Stomach (tissue), 9 donors: ENCODE results near the gene GABRP. TPM values are rescaled to one million over a fixed set of nuclear protein-coding genes. Genes with fewer than 3 reads are reported as not detected.

Experiments
- DNase-seq, 2 donors: peaks; one replicate each; pipeline versions ENCODE4 v3.0.0 to v3.0.0-alpha.2; 2013 to 2019
- H3K27ac ChIP-seq, 5 donors: fragments of 200-600 bp in 4 of 5; sonication (generic) in 4 of 5; one replicate each; pipeline ENCODE4 v1.5.1; 2013 to 2019; ENCODE audit warnings: mild to moderate bottlenecking in 1 of 5, moderate library complexity in 1 of 5
- H3K27me3 ChIP-seq, 3 donors: fragments of 200-600 bp; sonication (generic); one replicate each; pipeline ENCODE4 v1.5.1; 2017 to 2019; ENCODE audit warnings: mixed run types in 1 of 3
- H3K36me3 ChIP-seq, 4 donors: fragments of 200-600 bp; sonication (generic); 1 replicate in 3 of 4; 2 replicates in 1 of 4; pipeline ENCODE4 v1.5.1; 2016 to 2019
- H3K4me1 ChIP-seq, 4 donors: fragments of 200-600 bp; sonication (generic); one replicate each; pipeline ENCODE4 v1.5.1; 2016 to 2019
- H3K4me3 ChIP-seq, 4 donors: fragments of 200-600 bp; sonication (generic) in 3 of 4; one replicate each; pipeline ENCODE4 v1.5.1; 2016 to 2019; ENCODE audit warnings: mild to moderate bottlenecking in 1 of 4
- H3K9me3 ChIP-seq, 4 donors: fragments of 200-600 bp; sonication (generic); one replicate each; pipeline ENCODE4 v1.5.1; 2016 to 2019
- CTCF ChIP-seq, 7 experiments: fragments of 450-650 bp in 4 of 7; fragments of 200-600 bp in 3 of 7; sonication (generic) in 3 of 7; IDR thresholded peaks; one replicate each; pipeline ENCODE4 v1.5.1; 2016 to 2019; ENCODE audit warnings: antibody characterized with exemption in 7 of 7, control low read depth in 2 of 7, mild to moderate bottlenecking in 1 of 7
- EP300 ChIP-seq: sonication (generic); formaldehyde crosslinking; IDR thresholded peaks from one replicate; pipeline ENCODE4 v1.6.1; 2017; ENCODE audit warnings: antibody characterized with exemption
- POLR2A ChIP-seq, 4 donors: fragments of 450-650 bp; IDR thresholded peaks; one replicate each; pipeline ENCODE4 v1.6.1; 2016; ENCODE audit warnings: antibody characterized with exemption in 4 of 4, control low read depth in 2 of 4, mild to moderate bottlenecking in 1 of 4, moderate library complexity in 1 of 4
- POLR2AphosphoS5 ChIP-seq, 3 donors: sonication (generic); formaldehyde crosslinking; IDR thresholded peaks; one replicate each; pipeline ENCODE4 v1.6.1; 2016; ENCODE audit warnings: antibody characterized with exemption in 3 of 3
- WGBS, 5 donors: extraction: QIAGEN DNeasy Blood & Tissue Kit in 3 of 5; methylation state at CpG; one replicate each; pipeline versions ENCODE4 v1.1.5 to v1.1.7; 2013 to 2018; 5-methylcytosine and 5-hydroxymethylcytosine counted together
- intact Hi-C: fragments of 100-400 bp; cut with DNase I; formaldehyde crosslinking; loops from one replicate; pipeline ENCODE4 v1.15.1; 2023; ENCODE audit warnings: low total_unique reads
- polyA plus RNA-seq, 3 donors: library from polyadenylated mRNA; stranded (reverse); fragments of 200-250 nt; gene quantifications; one replicate each; pipeline ENCODE4 v1.2.3, GENCODE V29; 2013
- total RNA-seq, 5 donors: library from RNA; depleted of rRNA; stranded (reverse); fragments of >200 nt; gene quantifications; one replicate each; pipeline versions ENCODE4 v1.1.0 to v1.2.3, GENCODE V29; 2014 to 2016
- donor health status: healthy with polysubstance abuse.
- donor health status: Bipolar disorder and iron deficiency.
- donor health status: healthy.

The GABRP gene
- total and polyA plus RNA-seq, 8 donors: under 0.01 to 31.7 (median 1.0) TPM; not detected in 2

- H3K27ac ChIP-seq: no peak overlapping the region
- WGBS, 5 donors: 87 to 92% (median 91%) methylated on average over 4 of the region's 4 CpGs
- H3K4me3 ChIP-seq: no peak overlapping the region
- H3K9me3 ChIP-seq: peaks cover 0 to 17% (median 11%) of the 10 kb centered on the region in 4 donors
- no peak for TF ChIP-seq POLR2A (IDR thresholded peaks at IDR 0.05)
- no peak for TF ChIP-seq POLR2AphosphoS5 (IDR thresholded peaks at IDR 0.05)
- TF ChIP-seq CTCF (IDR thresholded peaks at IDR 0.05): no peak
- no peak for TF ChIP-seq EP300
- H3K36me3 ChIP-seq: no peaks in the 10 kb centered on the region
- peaks cover 0 to 7% (median 0%) of the 10 kb centered on the region in 3 donors for H3K27me3 ChIP-seq
- peaks cover 4 to 6% (median 6%) of the 10 kb centered on the region in 4 donors for H3K4me1 ChIP-seq
- intact Hi-C loops: no loop called here
- DNase-seq: no peak
Observed at GRCh38 chr5:170739446-170739845, 44.1 kb upstream of the GABRP start.

- no peak for TF ChIP-seq POLR2A (IDR thresholded peaks at IDR 0.05)
- no peak for TF ChIP-seq CTCF (IDR thresholded peaks at IDR 0.05)
- TF ChIP-seq EP300: no peak
- no peak for TF ChIP-seq POLR2AphosphoS5 (IDR thresholded peaks at IDR 0.05)
Observed at GRCh38 chr5:170740551-170741205, 42.8 kb upstream of the GABRP start.

GRCh38 chr5:170741801-170742200 is 41.7 kb upstream of the GABRP start:
- intact Hi-C loops: no loop called here
- H3K27me3 ChIP-seq: peaks cover 0 to 28% (median 7%) of the 10 kb centered on the region in 3 donors
- no peak for DNase-seq
- no peak overlapping the region for H3K4me3 ChIP-seq
- H3K9me3 ChIP-seq: no peaks in the 10 kb centered on the region
- TF ChIP-seq EP300 (no peak), POLR2AphosphoS5 (IDR thresholded peaks at IDR 0.05) (no peak), CTCF (IDR thresholded peaks at IDR 0.05) (no peak), POLR2A (IDR thresholded peaks at IDR 0.05) (no peak)
- no peak overlapping the region for H3K27ac ChIP-seq
- WGBS, 5 donors: 73 to 78% (median 78%) methylated on average over 8 of the region's 8 CpGs
- peaks cover 23 to 29% (median 29%) of the 10 kb centered on the region in 4 donors for H3K4me1 ChIP-seq
- no peaks in the 10 kb centered on the region for H3K36me3 ChIP-seq

More at GRCh38 chr5:170740551-170741205, 42.8 kb upstream of the GABRP start:
- peaks cover 0 to 5% (median 2%) of the 10 kb centered on the region in 4 donors for H3K9me3 ChIP-seq
- DNase-seq: no peak
- H3K27ac ChIP-seq: no peak overlapping the region
- WGBS, 5 donors: 75 to 95% (median 90%) methylated on average over 3 of the region's 3 CpGs
- H3K27me3 ChIP-seq: peaks cover 0 to 19% (median 1%) of the 10 kb centered on the region in 3 donors
- H3K36me3 ChIP-seq: no peaks in the 10 kb centered on the region
- no peak overlapping the region for H3K4me3 ChIP-seq
- intact Hi-C loops: no loop called here
- H3K4me1 ChIP-seq: peaks cover 15 to 18% (median 18%) of the 10 kb centered on the region in 4 donors

GRCh38 chr5:170743876-170744212 is 39.7 kb upstream of the GABRP start:
- H3K27me3 ChIP-seq: peaks cover 0 to 28% (median 7%) of the 10 kb centered on the region in 3 donors
- TF ChIP-seq POLR2AphosphoS5 (IDR thresholded peaks at IDR 0.05) (no peak), POLR2A (IDR thresholded peaks at IDR 0.05) (no peak), CTCF (IDR thresholded peaks at IDR 0.05) (no peak), EP300 (no peak)
- peak overlapping the region in 2 of 4 donors; percentile 26 to 42 for H3K4me3 ChIP-seq
- peaks cover 23 to 39% (median 34%) of the 10 kb centered on the region in 4 donors for H3K4me1 ChIP-seq
- no peaks in the 10 kb centered on the region for H3K36me3 ChIP-seq
- WGBS, 5 donors: 8 to 16% (median 13%) methylated on average over 12 of the region's 12 CpGs
- no peak for DNase-seq
- H3K9me3 ChIP-seq: no peaks in the 10 kb centered on the region
- no peak overlapping the region for H3K27ac ChIP-seq
- intact Hi-C loops: loop anchor here (2.0 kb wide), 1 partner anchor 45 kb away; no protein-coding TSS in a partner anchor
